NCI-H2196 (cell line): Measurements from ENCODE around the gene SHISA6.

ENCODE experiments used
- DNase-seq: peaks from one replicate; lab custom pipeline; 2025; ENCODE audit not compliant: unreplicated experiment; lab: John Stamatoyannopoulos, UW

The SHISA6 gene

DNA sequence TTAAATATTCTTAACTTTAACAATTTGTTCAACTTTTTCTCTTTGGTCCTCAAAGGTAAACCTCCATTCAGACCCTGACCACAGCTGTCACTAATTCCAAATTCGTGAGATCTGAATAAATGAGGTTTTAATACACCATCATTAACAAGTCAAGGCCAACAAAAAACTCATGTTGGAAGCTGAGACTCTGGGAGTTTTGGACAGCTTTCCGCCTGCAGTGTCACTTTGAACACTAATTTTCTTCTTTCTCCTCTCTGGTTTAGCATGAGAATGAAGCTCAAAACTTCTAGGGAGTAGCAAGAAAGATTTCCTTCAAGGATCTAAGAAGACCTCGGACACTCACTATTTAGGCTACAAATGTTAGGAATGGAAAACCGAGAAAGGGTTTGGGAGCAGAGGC lies 324.6 kb downstream of the SHISA6 start:
- no peak for DNase-seq

DNA sequence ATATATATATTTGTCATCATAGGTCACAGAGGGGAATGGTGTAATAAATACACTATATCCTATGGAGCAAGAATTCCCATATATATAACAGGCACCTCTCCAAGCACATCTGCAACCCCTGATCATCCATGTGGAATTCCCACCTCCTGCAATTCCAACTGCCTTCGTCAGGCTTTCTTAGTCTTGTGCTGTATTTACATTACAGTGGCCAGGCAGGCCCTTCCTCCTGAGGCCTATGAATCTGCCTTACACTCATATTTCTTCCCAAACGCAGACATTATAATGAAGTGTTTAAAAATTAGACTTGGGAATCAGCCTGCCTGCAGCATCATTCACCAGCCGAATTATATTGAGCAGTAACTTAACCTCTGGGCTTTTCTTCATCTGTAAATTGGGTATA lies 338.0 kb downstream of the SHISA6 start:
- DNase-seq: no peak

DNA sequence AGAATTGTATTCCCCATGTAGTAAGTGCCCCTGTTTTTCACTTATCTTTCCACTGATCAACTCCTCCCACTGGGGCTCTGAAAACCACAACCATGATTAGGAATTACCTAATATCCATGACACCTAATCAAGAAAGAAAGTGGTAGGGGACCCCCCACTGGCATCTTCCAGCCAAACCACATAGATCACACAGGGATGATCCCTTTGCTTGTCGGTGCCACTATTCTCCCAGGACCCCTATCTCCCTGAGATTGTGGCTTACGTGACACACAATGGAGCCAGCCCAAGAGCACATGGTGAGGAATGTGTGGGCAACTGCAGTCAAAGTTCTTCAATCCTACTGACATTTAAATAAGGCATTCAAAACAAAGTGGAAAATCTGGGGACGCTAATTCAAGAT lies 339.7 kb downstream of the SHISA6 start:
- DNase-seq: no peak

DNA sequence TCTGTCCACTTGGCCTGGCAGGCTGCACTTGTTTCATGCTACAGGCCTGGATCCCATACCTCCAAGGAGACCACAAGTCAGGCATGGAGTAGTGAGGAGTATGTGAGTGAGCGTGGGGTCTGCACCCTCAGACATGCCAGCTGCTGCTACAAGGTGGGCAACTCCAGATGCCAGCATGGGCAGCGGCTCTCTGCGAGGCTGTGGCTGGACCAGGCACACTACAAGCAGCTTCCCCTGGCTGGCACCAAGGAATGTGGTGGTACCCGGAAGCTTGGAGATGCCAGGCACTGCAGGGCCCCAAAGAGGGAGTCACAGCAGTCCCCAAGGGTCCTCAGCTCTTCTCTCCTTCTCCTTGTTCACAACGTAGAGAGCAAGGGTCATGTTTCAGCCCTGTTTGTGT lies 341.2 kb downstream of the SHISA6 start:
- no peak for DNase-seq

DNA sequence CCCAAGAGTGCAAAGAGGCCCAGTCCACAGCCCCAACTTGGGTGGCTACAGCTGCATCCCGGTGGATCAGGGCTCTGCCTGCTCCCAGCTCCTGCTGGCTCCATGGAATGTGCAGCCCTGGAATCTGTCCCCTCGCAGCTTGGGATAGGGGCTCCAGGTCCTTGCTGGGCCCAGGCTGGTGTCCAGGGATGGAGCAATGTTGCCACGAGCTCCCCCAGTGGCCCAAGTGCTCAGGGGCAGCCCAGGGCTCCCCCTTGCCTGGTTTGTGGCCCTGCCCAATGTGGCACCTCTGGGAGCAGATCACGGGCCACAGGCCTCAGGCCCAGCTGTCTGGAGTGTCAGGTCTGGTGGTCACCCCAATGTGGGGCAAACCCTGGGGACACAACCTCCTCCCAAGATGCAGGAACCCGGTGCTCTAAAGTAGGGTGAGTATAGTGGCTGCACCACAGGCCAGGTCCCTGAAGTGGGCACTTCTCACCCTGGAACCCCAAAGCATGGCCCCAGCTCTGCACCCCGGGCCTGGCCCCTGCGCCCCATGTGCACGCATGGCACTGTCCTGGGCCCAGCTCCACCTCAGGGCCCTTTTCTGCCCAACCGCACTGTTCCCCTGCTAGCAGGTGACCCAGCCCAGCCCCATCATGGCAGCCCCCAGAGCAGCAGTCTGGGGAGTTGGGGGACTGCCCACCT lies 342.4 kb downstream of the SHISA6 start:
- no peak for DNase-seq

DNA sequence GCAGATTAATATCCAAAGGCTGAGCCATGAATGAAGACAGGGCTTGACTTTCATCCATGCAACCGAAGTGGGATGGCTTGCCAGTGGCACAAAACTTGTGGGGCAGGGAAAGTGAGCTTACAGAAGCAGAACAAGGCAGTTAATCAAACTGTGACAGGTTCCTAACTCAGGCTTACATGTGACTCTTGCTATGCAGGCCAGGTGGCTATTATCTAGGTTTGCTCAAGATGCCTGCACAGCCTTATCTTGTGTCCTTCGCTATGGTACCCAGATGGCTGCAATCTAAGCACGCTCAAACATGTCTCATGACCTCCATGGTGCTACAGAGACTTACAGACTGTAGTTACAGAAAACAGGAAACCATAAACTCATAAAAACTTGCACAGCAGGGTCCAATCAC lies 348.7 kb downstream of the SHISA6 start:
- DNase-seq: no peak

DNA sequence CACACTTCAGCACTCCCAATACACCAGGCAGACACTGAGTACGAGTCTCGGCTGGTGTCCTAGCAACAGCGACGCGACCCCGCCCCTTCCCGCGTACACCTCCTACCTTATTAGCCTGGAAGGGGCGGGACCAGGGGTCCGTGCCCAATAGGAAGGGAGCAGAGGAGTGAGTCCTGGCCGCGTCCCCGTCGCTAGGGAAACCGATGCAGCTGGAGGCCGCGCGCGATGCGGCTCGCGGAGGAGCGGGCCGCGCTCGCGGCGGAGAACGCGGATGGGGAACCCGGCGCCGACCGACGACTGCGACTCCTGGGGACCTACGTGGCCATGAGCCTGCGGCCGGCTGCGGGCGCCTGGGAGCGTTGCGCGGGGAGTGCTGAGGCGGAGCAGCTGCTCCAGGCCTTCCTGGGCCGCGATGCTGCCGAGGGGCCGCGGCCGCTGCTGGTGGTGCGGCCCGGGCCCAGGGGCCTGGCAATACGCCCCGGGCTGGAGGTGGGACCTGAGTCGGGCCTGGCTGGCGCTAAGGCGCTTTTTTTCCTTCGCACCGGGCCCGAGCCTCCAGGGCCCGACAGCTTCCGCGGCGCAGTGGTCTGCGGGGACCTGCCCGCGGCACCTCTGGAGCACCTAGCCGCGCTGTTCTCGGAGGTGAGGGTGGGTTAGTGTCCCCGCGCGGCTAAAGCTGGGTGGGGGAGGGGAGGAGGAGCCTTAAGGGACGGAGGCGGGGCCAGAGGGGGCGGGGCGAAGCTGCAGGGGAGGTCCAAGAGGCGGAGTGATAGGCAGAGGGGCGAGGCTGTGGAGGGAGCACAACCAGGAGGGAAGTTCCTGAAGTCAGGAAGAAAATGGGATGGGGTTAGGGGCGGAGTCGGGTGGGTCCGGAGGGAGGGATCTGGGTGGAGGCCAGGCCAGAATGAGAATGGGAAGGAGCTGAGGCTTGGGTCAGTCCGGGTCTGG lies 357.5 kb downstream of the SHISA6 start, which contains the start of gene DNAH9:
Gene DNAH9, plus strand, starts transcription at position 197 of the 948 bp plus-strand sequence. Its CDS starts 29 bp downstream, at position 226.
- DNase-seq: no peak

DNA sequence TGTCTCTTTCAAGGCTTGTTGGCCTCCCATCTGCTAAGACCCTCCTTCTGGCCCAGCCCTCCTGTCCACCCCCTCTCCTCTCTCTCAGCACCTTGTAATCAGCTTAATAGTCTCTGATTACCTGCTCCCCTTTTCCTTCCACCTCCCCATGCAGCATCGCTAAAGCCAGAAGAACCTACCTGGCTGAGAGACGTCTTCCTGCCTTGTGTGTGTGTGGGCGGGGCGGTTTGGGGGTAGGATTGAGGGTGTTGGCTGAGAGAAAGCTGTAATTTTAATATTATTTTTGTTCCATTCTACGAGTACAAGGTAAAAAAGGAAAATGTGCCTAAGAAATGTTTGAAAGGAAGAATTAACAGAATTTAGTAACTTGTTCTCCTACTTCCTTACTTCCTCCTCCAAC lies 360.6 kb downstream of the SHISA6 start:
- DNase-seq: no peak

DNA sequence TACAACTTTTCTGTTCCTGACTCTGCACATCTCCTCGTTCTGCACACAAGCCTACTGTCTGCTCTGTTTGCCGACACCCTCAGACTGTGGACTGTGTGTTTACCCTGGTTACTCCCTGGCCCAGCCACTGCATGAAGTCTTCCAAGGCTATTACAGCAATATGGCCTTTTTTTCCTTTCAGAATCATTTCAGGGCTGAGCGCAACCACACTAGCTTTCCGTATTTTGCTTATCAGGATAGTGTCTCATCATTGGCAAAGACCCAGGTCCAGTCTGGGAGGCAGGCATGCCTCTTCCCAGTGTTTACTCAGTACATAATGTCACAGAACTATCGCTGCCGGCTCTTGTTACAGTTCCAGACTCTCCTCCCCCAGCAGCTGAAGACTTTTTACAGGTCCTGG lies 367.4 kb downstream of the SHISA6 start:
- no peak for DNase-seq

DNA sequence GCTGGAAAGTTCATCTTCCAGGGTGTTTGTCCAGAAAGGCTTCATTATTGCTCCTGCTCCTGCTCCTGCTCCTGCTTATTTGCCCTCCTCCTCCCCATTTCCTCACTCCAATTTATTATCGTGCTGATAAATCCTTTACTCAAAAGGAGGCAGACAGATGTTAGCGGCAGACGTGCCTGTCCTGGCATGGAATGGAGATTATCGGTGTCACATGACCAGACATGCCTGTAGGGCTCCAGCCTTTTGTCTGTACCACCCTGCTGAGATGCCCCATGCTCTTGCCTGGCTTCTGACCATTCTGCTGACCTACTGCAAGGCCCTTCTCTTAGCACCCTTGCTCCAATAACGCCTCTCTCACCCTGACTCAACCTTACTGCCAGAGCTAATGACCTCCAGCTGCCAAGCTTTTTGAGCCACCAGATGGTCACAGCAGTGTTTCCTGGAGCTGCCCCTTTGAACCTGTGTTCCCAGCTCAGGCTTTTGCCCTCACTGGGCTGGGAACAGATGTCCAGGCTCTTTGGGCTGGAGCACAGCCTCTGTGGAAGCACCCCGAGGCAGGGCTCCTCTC lies 370.1 kb downstream of the SHISA6 start:
- DNase-seq: no peak

DNA sequence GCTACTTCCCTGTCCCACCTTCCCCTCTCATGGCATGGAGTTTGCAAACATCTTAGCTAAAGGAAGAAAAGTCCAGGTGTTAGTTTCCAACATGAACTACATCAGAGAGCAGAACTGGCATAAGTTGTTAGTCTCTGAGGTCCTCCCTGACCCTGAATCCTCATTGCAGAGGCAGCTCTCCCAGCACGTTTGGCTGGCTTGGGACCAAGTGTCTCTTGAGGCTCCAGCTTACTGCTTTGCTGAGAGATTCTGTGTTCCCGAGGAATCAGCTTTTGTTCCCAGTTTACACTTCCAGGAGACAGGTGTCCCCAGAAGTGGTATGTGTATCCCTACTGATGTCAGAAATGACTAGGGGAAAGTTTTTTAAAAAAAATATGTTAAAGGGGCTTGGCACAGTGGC lies 371.9 kb downstream of the SHISA6 start:
- DNase-seq: no peak
